Ecto neural progenitor cell (in vitro differentiated cells): ENCODE measurements around the gene ZNF792.
A peak's percentile ranks its signal among the peaks of the same experiment; 100 is the strongest.
"Not testable (repeated sequence)": the region's sequence is repeated elsewhere in the genome, so short reads cannot be mapped to it uniquely, and the experiment has no call there.

Source experiments
- DNase-seq: peaks from one replicate; pipeline ENCODE4 v3.0.0-alpha.2; 2018; ENCODE audit warnings: low spot score

Gene ZNF792

GRCh38 chr19:34963573-34964406 lies at the start of gene ZNF792:
ZNF792 (minus strand) TSS chr19:34964229; CDS start chr19:34963662, 567 bp downstream.
- DNase-seq: peak; percentile 81

GRCh38 chr19:35013041-35013819 lies 49.2 kb upstream of the ZNF792 start:
- peak; percentile 85 for DNase-seq

- DNase-seq: no peak
Measured at GRCh38 chr19:35011737-35012682, 48.0 kb upstream of the ZNF792 start.

- DNase-seq: no peak
Measured at GRCh38 chr19:35011091-35011689, 47.2 kb upstream of the ZNF792 start.

- no peak for DNase-seq
Measured at GRCh38 chr19:35009424-35010415, 45.7 kb upstream of the ZNF792 start.

- no peak for DNase-seq
Measured at GRCh38 chr19:35008891-35009341, 44.9 kb upstream of the ZNF792 start.

GRCh38 chr19:35007427-35007826 lies 43.4 kb upstream of the ZNF792 start:
- not testable (repeated sequence) for DNase-seq

GRCh38 chr19:35006999-35007365 lies 43.0 kb upstream of the ZNF792 start:
- no peak for DNase-seq

- no peak for DNase-seq
Measured at GRCh38 chr19:35006342-35006998, 42.4 kb upstream of the ZNF792 start.

- not testable (repeated sequence) for DNase-seq
Measured at GRCh38 chr19:35006007-35006341, 41.9 kb upstream of the ZNF792 start.

GRCh38 chr19:35005256-35005977 lies 41.4 kb upstream of the ZNF792 start:
- no peak for DNase-seq

GRCh38 chr19:35004517-35005255 lies 40.7 kb upstream of the ZNF792 start:
- no peak for DNase-seq

GRCh38 chr19:35002037-35002535 lies 38.1 kb upstream of the ZNF792 start:
- DNase-seq: no peak

- DNase-seq: no peak
Measured at GRCh38 chr19:35000647-35001501, 36.8 kb upstream of the ZNF792 start.

- peak; percentile 89 for DNase-seq
Measured at GRCh38 chr19:35000338-35000646, 36.3 kb upstream of the ZNF792 start.

- DNase-seq: no peak
Measured at GRCh38 chr19:34999498-35000337, 35.7 kb upstream of the ZNF792 start, which contains the start of gene GRAMD1A. GRAMD1A (plus strand) TSS chr19:35000323; CDS start chr19:35000479, 156 bp downstream.
